Mesenchymal stem cell (in vitro differentiated cells and primary cell): ENCODE data around the gene ACSL5.

Experiments
- DNase-seq: peaks from one replicate; pipeline ENCODE4 v3.0.0-alpha.2; 2013
- H2AFZ ChIP-seq: one replicate; pipeline ENCODE4 v1.6.1; 2013; ENCODE audit warnings: low read depth, mild to moderate bottlenecking, control low read depth, inconsistent platforms, low read length, moderate library complexity
- H2AK5ac ChIP-seq: 2 replicates; pipeline ENCODE4 v1.6.1; 2013; ENCODE audit warnings: low read length, moderate library complexity, mild to moderate bottlenecking, inconsistent platforms; ENCODE audit not compliant: severe bottlenecking
- H2BK120ac ChIP-seq: one replicate; pipeline ENCODE4 v1.6.1; 2013; ENCODE audit warnings: low read depth, mild to moderate bottlenecking, inconsistent platforms, low read length, moderate library complexity
- H2BK12ac ChIP-seq, 2 experiments: one replicate each; pipeline ENCODE4 v1.6.1; 2013; ENCODE audit warnings: inconsistent platforms in 2 of 2, low read length in 2 of 2, mild to moderate bottlenecking in 2 of 2, moderate library complexity in 2 of 2, control low read depth in 1 of 2
- H2BK15ac ChIP-seq: one replicate; pipeline ENCODE4 v1.6.1; 2013; ENCODE audit warnings: mild to moderate bottlenecking, low read depth, inconsistent platforms; ENCODE audit not compliant: poor library complexity, severe bottlenecking
- H2BK5ac ChIP-seq: 2 replicates; pipeline ENCODE4 v1.6.1; 2013; ENCODE audit warnings: low read depth, mild to moderate bottlenecking, low read length, control low read depth, inconsistent platforms; ENCODE audit not compliant: poor library complexity, severe bottlenecking
- H3K14ac ChIP-seq, 2 experiments: one replicate each; pipeline ENCODE4 v1.6.1; 2013; ENCODE audit warnings: inconsistent platforms in 2 of 2, low read length in 2 of 2, control low read depth in 1 of 2, mild to moderate bottlenecking in 1 of 2, moderate library complexity in 1 of 2
- H3K18ac ChIP-seq, 2 experiments: one replicate each; pipeline ENCODE4 v1.6.1; 2013; ENCODE audit warnings: inconsistent platforms in 2 of 2, low read length in 2 of 2, control low read depth in 1 of 2, low read depth in 1 of 2, mild to moderate bottlenecking in 1 of 2
- H3K23ac ChIP-seq, 2 experiments: one replicate each; pipeline ENCODE4 v1.6.1; 2013; ENCODE audit warnings: inconsistent platforms in 2 of 2, low read length in 2 of 2, mild to moderate bottlenecking in 2 of 2, moderate library complexity in 2 of 2, control low read depth in 1 of 2
- H3K27ac ChIP-seq: 2 replicates; pipeline ENCODE4 v1.5.1; 2013; ENCODE audit warnings: mild to moderate bottlenecking, moderate library complexity, low read length, control low read depth, inconsistent platforms; ENCODE audit not compliant: poor library complexity, severe bottlenecking
- H3K27me3 ChIP-seq, 2 experiments: 2 replicates each; pipeline versions ENCODE4 v1.6.1 to v1.7.0; 2013; ENCODE audit warnings: low read length in 2 of 2, mild to moderate bottlenecking in 2 of 2, moderate library complexity in 2 of 2, control low read depth in 1 of 2, inconsistent platforms in 1 of 2; ENCODE audit not compliant: control insufficient read depth in 1 of 2, insufficient read depth in 1 of 2
- H3K36me3 ChIP-seq, 2 experiments: 2 replicates each; pipeline versions ENCODE4 v1.6.1 to v1.7.0; 2013; ENCODE audit warnings: low read length in 2 of 2, control low read depth in 1 of 2, inconsistent platforms in 1 of 2, low read depth in 1 of 2, mild to moderate bottlenecking in 1 of 2; ENCODE audit not compliant: insufficient read depth in 2 of 2, control insufficient read depth in 1 of 2
- H3K4ac ChIP-seq, 2 experiments: one replicate each; pipeline ENCODE4 v1.6.1; 2013; ENCODE audit warnings: inconsistent platforms in 2 of 2, low read length in 2 of 2, mild to moderate bottlenecking in 2 of 2, moderate library complexity in 2 of 2, control low read depth in 1 of 2, low read depth in 1 of 2
- H3K4me1 ChIP-seq: 2 replicates; pipeline ENCODE4 v1.6.1; 2013; ENCODE audit warnings: low read depth, low read length, control low read depth; ENCODE audit not compliant: control insufficient read depth, insufficient read depth
- H3K4me2 ChIP-seq: 2 replicates; pipeline ENCODE4 v1.6.1; 2013; ENCODE audit warnings: low read length, mild to moderate bottlenecking, inconsistent platforms; ENCODE audit not compliant: poor library complexity, severe bottlenecking
- H3K4me3 ChIP-seq, 2 experiments: 2 replicates each; pipeline versions ENCODE4 v1.5.1 to v1.7.0; 2013; ENCODE audit warnings: low read length in 2 of 2, mild to moderate bottlenecking in 2 of 2, control low read depth in 1 of 2, low read depth in 1 of 2; ENCODE audit not compliant: insufficient read depth in 1 of 2
- H3K79me1 ChIP-seq: replicated peaks from 2 replicates; pipeline ENCODE4 v1.6.1; 2013; ENCODE audit warnings: mild to moderate bottlenecking, control low read depth, low read length, inconsistent platforms; ENCODE audit not compliant: poor library complexity, severe bottlenecking
- H3K9ac ChIP-seq: 2 replicates; pipeline ENCODE4 v1.7.0; 2013; ENCODE audit warnings: mild to moderate bottlenecking, low read length, moderate library complexity
- H3K9me3 ChIP-seq: 2 replicates; pipeline ENCODE4 v1.7.0; 2013; ENCODE audit warnings: mild to moderate bottlenecking, low read length; ENCODE audit not compliant: control insufficient read depth
- H4K8ac ChIP-seq: one replicate; pipeline ENCODE4 v1.6.1; 2013; ENCODE audit warnings: inconsistent platforms, mild to moderate bottlenecking, low read length, moderate library complexity
- H4K91ac ChIP-seq: one replicate; pipeline ENCODE4 v1.6.1; 2013; ENCODE audit warnings: mild to moderate bottlenecking, low read length, inconsistent platforms
- WGBS: methylation state at CpG from one replicate; pipeline ENCODE4 v1.1.7; 2013; ENCODE audit warnings: mixed read lengths; 5-methylcytosine and 5-hydroxymethylcytosine counted together

The ACSL5 gene

DNA sequence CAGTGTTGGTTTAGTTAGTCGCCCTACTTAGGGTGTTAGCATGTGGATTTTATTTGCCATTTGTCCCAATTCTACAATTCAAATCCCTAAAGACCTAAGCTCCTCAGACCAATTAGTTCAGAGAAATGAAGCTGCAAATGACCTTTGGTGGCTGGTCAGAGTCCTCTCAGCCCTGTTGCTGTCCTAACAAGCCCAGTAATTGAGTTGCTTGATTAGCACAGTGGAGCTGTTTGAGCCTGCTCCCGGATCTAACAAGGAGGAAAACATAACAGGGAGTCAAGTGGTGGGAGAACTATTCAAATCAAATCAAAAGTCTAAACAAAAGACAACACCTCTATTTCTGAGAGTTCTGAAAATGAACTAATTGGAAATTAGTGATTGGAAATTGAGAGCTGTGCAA lies 50.7 kb downstream of the ACSL5 start:
- 100% methylated on average over 1 of the region's 2 CpGs for WGBS
- Histone ChIP-seq H3K23ac (no peak overlapping the region), H2AFZ (no peak overlapping the region), H3K14ac (no peak overlapping the region), H2BK120ac (no peak overlapping the region), H4K91ac (no peak overlapping the region), H3K4me2 (no peak overlapping the region), H3K4me1 (no peaks in the 10 kb centered on the region), H3K4ac (no peak overlapping the region), H2AK5ac (no peak overlapping the region), H3K4me3 (no peak overlapping the region), H3K9me3 (no peaks in the 10 kb centered on the region), H3K36me3 (peaks cover 2 to 65% of the 10 kb centered on the region in 2 experiments), H3K9ac (no peak overlapping the region), H4K8ac (no peak overlapping the region), H2BK5ac (no peak overlapping the region), H2BK15ac (no peak overlapping the region), H3K27me3 (no peaks in the 10 kb centered on the region), H3K18ac (no peak overlapping the region), H3K79me1 (no peaks in the 10 kb centered on the region), H3K27ac (no peak overlapping the region), H2BK12ac (no peak overlapping the region)
- DNase-seq = no peak

GRCh38 chr10:112426111-112426510 lies 52.2 kb downstream of the ACSL5 start:
- Histone ChIP-seq H3K4me1 (no peaks in the 10 kb centered on the region), H3K36me3 (peaks cover 6 to 79% of the 10 kb centered on the region in 2 experiments), H2BK15ac (no peak overlapping the region), H3K14ac (no peak overlapping the region), H2BK5ac (no peak overlapping the region), H3K27ac (no peak overlapping the region), H2AK5ac (no peak overlapping the region), H3K9ac (no peak overlapping the region), H3K4ac (no peak overlapping the region), H2BK12ac (no peak overlapping the region), H3K18ac (no peak overlapping the region), H3K4me3 (no peak overlapping the region), H2AFZ (no peak overlapping the region), H3K4me2 (no peak overlapping the region), H4K8ac (no peak overlapping the region), H2BK120ac (no peak overlapping the region), H3K9me3 (no peaks in the 10 kb centered on the region), H3K79me1 (no peaks in the 10 kb centered on the region), H3K27me3 (no peaks in the 10 kb centered on the region), H4K91ac (no peak overlapping the region), H3K23ac (no peak overlapping the region)
- WGBS = 80% methylated on average over 1 of the region's 2 CpGs
- DNase-seq = no peak

GRCh38 chr10:112429147-112429546 lies 55.2 kb downstream of the ACSL5 start:
- H3K9me3 ChIP-seq = no peaks in the 10 kb centered on the region
- no peaks in the 10 kb centered on the region for H3K4me1 ChIP-seq
- H2AK5ac ChIP-seq = no peak overlapping the region
- no peak overlapping the region for H3K27ac ChIP-seq
- no peak overlapping the region for H3K18ac ChIP-seq
- H3K4me2 ChIP-seq = no peak overlapping the region
- H3K27me3 ChIP-seq = no peaks in the 10 kb centered on the region
- H3K9ac ChIP-seq = no peak overlapping the region
- H3K23ac ChIP-seq = no peak overlapping the region
- H3K36me3 ChIP-seq = peaks cover 6 to 91% of the 10 kb centered on the region in 2 experiments
- no peak overlapping the region for H2BK15ac ChIP-seq
- WGBS = 85% methylated on average over 3 of the region's 3 CpGs
- no peak overlapping the region for H2AFZ ChIP-seq
- no peak overlapping the region for H3K14ac ChIP-seq
- no peak overlapping the region for H4K91ac ChIP-seq
- H3K4me3 ChIP-seq = no peak overlapping the region
- H3K79me1 ChIP-seq = no peaks in the 10 kb centered on the region
- H2BK120ac ChIP-seq = no peak overlapping the region
- no peak overlapping the region for H4K8ac ChIP-seq
- H3K4ac ChIP-seq = no peak overlapping the region
- H2BK12ac ChIP-seq = no peak overlapping the region
- H2BK5ac ChIP-seq = no peak overlapping the region
- DNase-seq = no peak

DNA sequence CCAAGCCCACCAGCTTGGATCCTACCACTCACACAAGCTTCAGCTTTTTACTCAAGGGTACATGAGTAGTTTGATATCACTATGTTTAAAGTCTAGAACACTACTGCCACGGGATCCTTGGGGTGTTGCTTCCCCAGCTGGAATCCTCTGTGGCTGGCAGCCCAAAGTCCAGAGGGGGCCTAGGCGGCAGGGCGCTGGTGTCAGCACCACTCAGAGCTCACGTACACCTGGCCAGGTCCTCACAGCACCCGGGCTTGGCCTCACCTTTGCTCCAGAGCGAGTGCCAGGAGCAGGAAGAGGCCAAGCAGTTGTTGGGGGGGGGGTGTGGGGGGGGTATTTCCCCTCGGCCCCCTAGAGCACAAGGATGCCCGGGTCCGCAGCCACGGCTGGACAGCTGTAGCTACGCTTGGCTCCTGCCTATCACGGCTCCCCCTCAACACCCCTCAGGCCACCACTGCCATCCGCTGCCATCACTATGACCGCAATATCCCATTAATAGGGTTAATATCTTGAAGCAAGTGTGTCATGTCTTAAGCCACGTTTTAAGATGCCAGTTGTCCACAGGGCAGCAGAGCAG lies 55.8 kb downstream of the ACSL5 start:
- no peak overlapping the region for H4K8ac ChIP-seq
- H3K18ac ChIP-seq = no peak overlapping the region
- H2AFZ ChIP-seq = no peak overlapping the region
- no peak for DNase-seq
- H3K9me3 ChIP-seq = no peaks in the 10 kb centered on the region
- no peak overlapping the region for H3K4me2 ChIP-seq
- H2BK120ac ChIP-seq = no peak overlapping the region
- no peak overlapping the region for H2BK15ac ChIP-seq
- H3K79me1 ChIP-seq = peaks cover under 1% of the 10 kb centered on the region
- no peaks in the 10 kb centered on the region for H3K4me1 ChIP-seq
- no peaks in the 10 kb centered on the region for H3K27me3 ChIP-seq
- no peak overlapping the region for H2BK12ac ChIP-seq
- H3K4me3 ChIP-seq = no peak overlapping the region
- no peak overlapping the region for H4K91ac ChIP-seq
- no peak overlapping the region for H3K23ac ChIP-seq
- no peak overlapping the region for H3K14ac ChIP-seq
- H2AK5ac ChIP-seq = no peak overlapping the region
- H3K4ac ChIP-seq = no peak overlapping the region
- H3K36me3 ChIP-seq = peaks cover 6 to 92% of the 10 kb centered on the region in 2 experiments
- H3K27ac ChIP-seq = no peak overlapping the region
- H3K9ac ChIP-seq = no peak overlapping the region
- no peak overlapping the region for H2BK5ac ChIP-seq
- 100% methylated on average over 6 of the region's 15 CpGs for WGBS
